WTC11 (cell line): Measurements from ENCODE around the gene HOXB1.

Source experiments
- CDX4 ChIP-seq: fragments of 250-450 bp; sonication (Bioruptor Pico); IDR thresholded peaks from 2 replicates; pipeline ENCODE4 v1.9.0; 2021; ENCODE audit warnings: moderate library complexity, mild to moderate bottlenecking, inconsistent platforms, borderline replicate concordance
- CTCF ChIP-seq: fragments of 200-600 bp; IDR thresholded peaks from 2 replicates; pipeline ENCODE4 v1.8.0; 2022; ENCODE audit warnings: antibody characterized with exemption

GRCh38 chr17:48527547-48527932, 3.3 kb downstream of the HOXB1 start:
- TF ChIP-seq CTCF (no peak), CDX4 (CRISPR knock-in tag) (no peak)
